ENCODE measurements around the gene SPHK1. TPM values are rescaled to one million over a fixed set of nuclear protein-coding genes. Genes with fewer than 3 reads are reported as not detected.
A peak's percentile ranks its signal among the peaks of the same experiment; 100 is the strongest.

The SPHK1 gene
- total and polyA plus RNA-seq, 7 donors = 5.4 to 9.7 (median 7.6) TPM

DNA sequence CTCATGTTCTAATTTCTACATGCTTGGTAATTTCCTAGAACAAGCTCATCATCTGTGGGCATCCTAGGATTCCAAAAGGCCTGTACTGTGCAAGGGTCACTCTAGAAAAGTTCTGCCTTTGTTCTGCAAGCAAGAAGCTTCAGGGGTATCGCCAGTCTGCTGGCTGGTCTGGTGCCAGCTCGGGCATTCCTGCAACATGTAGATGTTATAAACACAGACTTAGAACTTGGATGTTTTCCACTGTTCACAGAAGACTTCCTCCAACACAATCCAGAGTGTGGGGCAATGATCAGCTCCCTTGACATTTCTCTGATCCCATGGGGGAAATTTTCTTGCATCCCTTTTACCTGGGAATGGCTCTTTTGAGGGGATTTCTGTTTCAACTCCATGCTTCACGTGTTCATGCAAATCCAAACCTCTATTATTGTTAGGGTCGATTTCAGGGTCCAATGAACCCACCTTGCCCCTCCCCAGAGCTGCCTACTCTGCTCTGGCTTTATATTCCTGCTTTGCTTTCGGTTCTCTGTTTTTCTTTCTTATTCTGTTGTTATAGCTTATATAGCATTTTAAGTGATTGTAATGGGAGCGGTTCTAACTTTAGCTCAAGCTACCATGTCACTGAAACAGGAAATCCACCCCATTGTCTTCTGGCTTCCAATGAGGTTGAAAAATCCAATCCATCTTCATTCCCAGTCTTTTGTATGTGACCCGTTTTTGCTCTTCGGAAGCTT, 43.3 kb downstream of the SPHK1 start:
- TF ChIP-seq EP300 (IDR thresholded peaks at IDR 0.05) (no peak), POLR2AphosphoS5 (IDR thresholded peaks at IDR 0.05) (peak in 1 of 4 donors; percentile 8)
- peaks cover 0 to 18% (median 11%) of the 10 kb centered on the region in 4 donors for H3K4me1 ChIP-seq
- WGBS, 2 donors = 37 to 55% methylated on average over 8 of the region's 8 CpGs
- peak overlapping the region in 2 of 4 donors; percentile 18 to 30 for H3K27ac ChIP-seq
- intact Hi-C loops (cut with DNase I) = no loop called here
- no peak overlapping the region for H3K4me3 ChIP-seq
- no peaks in the 10 kb centered on the region for H3K27me3 ChIP-seq
- H3K9me3 ChIP-seq = no peaks in the 10 kb centered on the region
- H3K36me3 ChIP-seq = no peaks in the 10 kb centered on the region
- no peak for DNase-seq

DNA sequence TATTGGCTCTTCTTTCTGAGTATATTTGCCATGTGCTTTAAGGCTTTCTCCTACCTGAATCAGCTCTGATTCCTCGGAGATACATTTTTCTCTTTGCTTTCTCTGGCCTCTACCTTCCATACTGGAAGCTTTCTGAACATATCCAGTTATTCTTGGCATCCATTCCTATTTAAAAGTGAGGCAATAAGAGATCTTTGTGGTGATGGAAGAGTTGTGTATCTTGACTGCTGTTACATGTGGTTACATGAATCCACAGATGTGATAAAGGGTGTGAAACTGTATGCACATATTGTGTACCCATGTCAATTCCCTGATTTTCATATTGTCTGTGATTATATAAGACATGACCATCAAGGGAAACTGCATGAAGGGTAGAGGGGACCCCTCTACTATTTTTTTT, 44.1 kb downstream of the SPHK1 start:
- no peak for DNase-seq
- Histone ChIP-seq H3K27ac (no peak overlapping the region), H3K4me1 (peaks cover 0 to 18% (median 11%) of the 10 kb centered on the region in 4 donors), H3K27me3 (no peaks in the 10 kb centered on the region), H3K9me3 (no peaks in the 10 kb centered on the region), H3K4me3 (no peak overlapping the region), H3K36me3 (no peaks in the 10 kb centered on the region)
- 98 to 100% methylated on average over 1 of the region's 1 CpG for WGBS, 2 donors
- TF ChIP-seq EP300 (IDR thresholded peaks at IDR 0.05) = no peak
- TF ChIP-seq, protein P1, sequence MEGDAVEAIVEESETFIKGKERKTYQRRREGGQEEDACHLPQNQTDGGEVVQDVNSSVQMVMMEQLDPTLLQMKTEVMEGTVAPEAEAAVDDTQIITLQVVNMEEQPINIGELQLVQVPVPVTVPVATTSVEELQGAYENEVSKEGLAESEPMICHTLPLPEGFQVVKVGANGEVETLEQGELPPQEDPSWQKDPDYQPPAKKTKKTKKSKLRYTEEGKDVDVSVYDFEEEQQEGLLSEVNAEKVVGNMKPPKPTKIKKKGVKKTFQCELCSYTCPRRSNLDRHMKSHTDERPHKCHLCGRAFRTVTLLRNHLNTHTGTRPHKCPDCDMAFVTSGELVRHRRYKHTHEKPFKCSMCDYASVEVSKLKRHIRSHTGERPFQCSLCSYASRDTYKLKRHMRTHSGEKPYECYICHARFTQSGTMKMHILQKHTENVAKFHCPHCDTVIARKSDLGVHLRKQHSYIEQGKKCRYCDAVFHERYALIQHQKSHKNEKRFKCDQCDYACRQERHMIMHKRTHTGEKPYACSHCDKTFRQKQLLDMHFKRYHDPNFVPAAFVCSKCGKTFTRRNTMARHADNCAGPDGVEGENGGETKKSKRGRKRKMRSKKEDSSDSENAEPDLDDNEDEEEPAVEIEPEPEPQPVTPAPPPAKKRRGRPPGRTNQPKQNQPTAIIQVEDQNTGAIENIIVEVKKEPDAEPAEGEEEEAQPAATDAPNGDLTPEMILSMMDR (IDR thresholded peaks at IDR 0.05) = no peak
- no peak for TF ChIP-seq POLR2A (IDR thresholded peaks at IDR 0.05)
- TF ChIP-seq POLR2AphosphoS5 (IDR thresholded peaks at IDR 0.05) = no peak
- intact Hi-C loops (cut with DNase I) = no loop called here

DNA sequence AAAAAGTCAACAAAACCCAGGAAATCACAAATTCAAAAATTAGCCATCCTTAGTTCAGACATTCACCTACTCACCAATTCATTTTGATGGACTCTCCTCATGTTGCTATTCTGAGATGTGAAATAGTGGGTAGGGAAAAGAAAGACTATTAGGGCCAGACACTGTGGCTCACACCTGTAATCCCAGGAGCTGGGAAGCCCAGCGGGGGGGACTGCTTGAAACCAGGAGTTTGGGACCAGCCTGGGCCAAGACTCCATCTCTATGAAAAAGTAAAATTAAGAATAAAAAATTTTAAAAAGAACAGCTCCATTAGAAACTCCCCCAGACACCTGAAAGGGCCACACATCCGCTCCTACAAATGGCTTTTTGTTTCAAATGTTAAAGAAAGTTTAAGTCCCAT, 47.1 kb downstream of the SPHK1 start:
- no peaks in the 10 kb centered on the region for H3K36me3 ChIP-seq
- DNase-seq = no peak
- H3K4me3 ChIP-seq = no peak overlapping the region
- no peaks in the 10 kb centered on the region for H3K9me3 ChIP-seq
- peaks cover 0 to 18% (median 11%) of the 10 kb centered on the region in 4 donors for H3K4me1 ChIP-seq
- intact Hi-C loops (cut with DNase I) = no loop called here
- no peak for TF ChIP-seq EP300 (IDR thresholded peaks at IDR 0.05)
- TF ChIP-seq, protein P1 (IDR thresholded peaks at IDR 0.05) = no peak
- TF ChIP-seq POLR2AphosphoS5 (IDR thresholded peaks at IDR 0.05) = no peak
- TF ChIP-seq POLR2A (IDR thresholded peaks at IDR 0.05) = no peak
- H3K27me3 ChIP-seq = no peaks in the 10 kb centered on the region
- 92 to 98% methylated on average over 2 of the region's 2 CpGs for WGBS, 2 donors
- no peak overlapping the region for H3K27ac ChIP-seq

DNA sequence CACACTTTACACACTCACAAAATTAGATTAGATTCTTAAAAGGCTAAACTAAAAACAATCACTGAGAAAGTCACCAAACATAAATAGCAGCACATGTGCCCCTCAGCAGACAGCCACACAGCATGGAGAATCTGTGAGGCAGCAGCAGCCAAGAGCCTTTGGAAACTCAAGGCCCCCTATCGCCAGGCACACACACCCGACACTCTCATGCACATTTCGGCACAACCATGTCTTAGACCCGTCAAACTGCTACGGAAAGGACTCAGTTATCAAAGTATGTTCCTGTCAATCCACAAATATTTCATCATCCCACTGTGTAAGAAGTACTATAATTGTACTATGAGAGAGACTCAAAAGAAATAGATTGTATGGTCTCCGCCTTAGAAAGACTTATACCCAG, 47.6 kb downstream of the SPHK1 start:
- Histone ChIP-seq H3K4me1 (peaks cover 0 to 17% (median 11%) of the 10 kb centered on the region in 4 donors), H3K27ac (no peak overlapping the region), H3K4me3 (no peak overlapping the region), H3K9me3 (no peaks in the 10 kb centered on the region), H3K36me3 (no peaks in the 10 kb centered on the region), H3K27me3 (no peaks in the 10 kb centered on the region)
- WGBS, 2 donors = 93 to 94% methylated on average over 6 of the region's 6 CpGs
- TF ChIP-seq POLR2AphosphoS5 (IDR thresholded peaks at IDR 0.05) = no peak
- TF ChIP-seq, protein P1 (IDR thresholded peaks at IDR 0.05) = no peak
- no peak for TF ChIP-seq EP300 (IDR thresholded peaks at IDR 0.05)
- no peak for TF ChIP-seq POLR2A (IDR thresholded peaks at IDR 0.05)
- no peak for DNase-seq
- intact Hi-C loops (cut with DNase I) = no loop called here

DNA sequence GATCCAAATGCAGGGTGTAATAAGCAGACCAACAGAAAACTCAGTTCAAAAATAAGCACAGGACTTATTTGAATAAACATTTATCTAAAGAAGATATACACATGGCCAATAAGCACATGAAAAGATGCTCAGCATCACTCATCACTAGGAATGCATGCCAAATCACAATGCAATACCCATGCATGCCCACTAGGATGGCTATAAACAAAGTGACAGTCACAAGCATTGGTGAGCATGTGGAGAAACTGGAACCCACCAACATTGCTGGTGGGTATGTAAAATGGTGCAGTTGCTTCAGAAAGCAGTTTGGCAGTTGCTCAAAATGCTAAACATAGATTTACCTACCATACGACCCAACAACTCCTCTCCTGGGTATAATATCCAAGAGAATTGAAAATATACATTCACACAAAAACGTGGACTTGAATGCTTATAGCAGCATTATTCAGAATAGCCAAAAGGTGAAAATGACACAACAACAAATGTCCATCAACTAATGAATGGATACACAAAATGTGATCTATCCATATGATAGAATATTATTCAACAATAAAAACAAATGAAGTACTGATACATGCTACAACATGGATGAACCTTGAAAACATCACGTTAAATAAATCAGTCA, 48.4 kb downstream of the SPHK1 start:
- Histone ChIP-seq H3K27me3 (no peaks in the 10 kb centered on the region), H3K36me3 (no peaks in the 10 kb centered on the region), H3K4me3 (no peak overlapping the region), H3K9me3 (no peaks in the 10 kb centered on the region), H3K27ac (no peak overlapping the region), H3K4me1 (peaks cover 0 to 8% (median 5%) of the 10 kb centered on the region in 4 donors)
- DNase-seq = no peak
- intact Hi-C loops (cut with DNase I) = no loop called here
- WGBS, 2 donors = 78 to 89% methylated on average over 3 of the region's 3 CpGs
- TF ChIP-seq POLR2AphosphoS5 (IDR thresholded peaks at IDR 0.05) (no peak), POLR2A (IDR thresholded peaks at IDR 0.05) (no peak)

Measured in sigmoid colon (tissue), 7 donors.